GM13977 (cell line): Measurements from ENCODE around the gene ERBIN.

Source experiments
- DNase-seq: peaks from one replicate; pipeline ENCODE4 v3.0.0; 2012; ENCODE audit warnings: low spot score
- CTCF ChIP-seq: IDR thresholded peaks from 2 replicates; pipeline ENCODE4 v1.5.1; 2012; ENCODE audit warnings: mild to moderate bottlenecking, control low read depth; ENCODE audit not compliant: insufficient read depth; ENCODE audit errors: extremely low read depth, missing control alignments
- in situ Hi-C: fragments of 300-500 bp; cut with MboI; formaldehyde crosslinking; loops from one replicate; pipeline ENCODE4 v1.12.0; 2022; ENCODE audit warnings: low sequenced_read_pairs, low pct_unique_long_range_greater_than_20kb, mixed read lengths, inconsistent platforms; ENCODE audit not compliant: unreplicated experiment

Gene ERBIN

GRCh38 chr5:65994117-65994786 is 67.9 kb downstream of the ERBIN start:
- in situ Hi-C loops, result no loop called here
- DNase-seq, result no peak
- TF ChIP-seq CTCF, result no peak

GRCh38 chr5:65999061-65999723 is 72.8 kb downstream of the ERBIN start:
- TF ChIP-seq CTCF, result no peak
- in situ Hi-C loops, result no loop called here
- no peak for DNase-seq

GRCh38 chr5:66001952-66002351 is 75.6 kb downstream of the ERBIN start:
- DNase-seq, result no peak

GRCh38 chr5:66002415-66002814 is 76.0 kb downstream of the ERBIN start:
- no peak for TF ChIP-seq CTCF
- in situ Hi-C loops, result no loop called here
- DNase-seq, result no peak

More at GRCh38 chr5:66001952-66002351, 75.6 kb downstream of the ERBIN start:
- TF ChIP-seq CTCF, result no peak
- in situ Hi-C loops, result no loop called here

GRCh38 chr5:66004216-66004615 is 77.8 kb downstream of the ERBIN start:
- in situ Hi-C loops, result no loop called here
- TF ChIP-seq CTCF, result no peak
- no peak for DNase-seq

GRCh38 chr5:66009277-66009676 is 82.9 kb downstream of the ERBIN start:
- in situ Hi-C loops, result no loop called here
- no peak for DNase-seq
- no peak for TF ChIP-seq CTCF
